SU-DHL-6 (cell line): Measurements from ENCODE around the gene KRT39.

Experiments
- H2AFZ ChIP-seq: fragments of 200-600 bp; sonication (generic); 2 replicates; pipeline ENCODE4 v1.6.1; 2014; ENCODE audit warnings: low read depth, mild to moderate bottlenecking, moderate library complexity, mixed read lengths, antibody characterized with exemption, low read length; ENCODE audit not compliant: severe bottlenecking
- H3F3A ChIP-seq: fragments of 200-600 bp; shearing (Covaris generic); 2 replicates; pipeline ENCODE4 v1.6.0; 2016; ENCODE audit warnings: antibody characterized with exemption, mild to moderate bottlenecking; ENCODE audit not compliant: insufficient read depth
- H3K27ac ChIP-seq: fragments of 200-600 bp; sonication (generic); 2 replicates; pipeline ENCODE4 v1.5.1; 2016; ENCODE audit warnings: low read depth, mild to moderate bottlenecking, low read length, moderate library complexity, mixed read lengths
- H3K27me3 ChIP-seq: fragments of 200-600 bp; sonication (generic), shearing (Covaris generic); 2 replicates; pipeline ENCODE4 v1.6.0; 2014; ENCODE audit warnings: mild to moderate bottlenecking, low read length
- H3K36me3 ChIP-seq: fragments of 200-600 bp; sonication (generic); 2 replicates; pipeline ENCODE4 v1.6.1; 2014; ENCODE audit warnings: mild to moderate bottlenecking, low read length, mixed read lengths
- H3K4me2 ChIP-seq: fragments of 300-600, 200-600 bp; shearing (Covaris generic), sonication (generic); 2 replicates; pipeline ENCODE4 v1.6.0; 2014; ENCODE audit warnings: low read length, low read depth, mild to moderate bottlenecking; ENCODE audit not compliant: poor library complexity, severe bottlenecking
- H3K4me3 ChIP-seq: fragments of 200-600 bp; sonication (generic); 2 replicates; pipeline ENCODE4 v1.5.1; 2014; ENCODE audit warnings: antibody characterized with exemption, low read length, mild to moderate bottlenecking, mixed read lengths; ENCODE audit not compliant: insufficient read depth, poor library complexity, severe bottlenecking
- H3K79me2 ChIP-seq: fragments of 200-600 bp; sonication (generic); 2 replicates; pipeline ENCODE4 v1.6.1; 2014; ENCODE audit warnings: mild to moderate bottlenecking, low read length, moderate library complexity; ENCODE audit not compliant: insufficient read depth
- H3K9ac ChIP-seq: fragments of 200-600 bp; sonication (generic); 2 replicates; pipeline ENCODE4 v1.7.0; 2014; ENCODE audit warnings: mild to moderate bottlenecking, low read length
- H3K9me2 ChIP-seq: fragments of 200-600 bp; sonication (generic); replicated peaks from 2 replicates; pipeline ENCODE4 v1.6.1; 2014; ENCODE audit warnings: low read length; ENCODE audit not compliant: insufficient read depth
- H3K9me3 ChIP-seq: fragments of 200-600 bp; sonication (generic); 2 replicates; pipeline ENCODE4 v1.6.1; 2014; ENCODE audit warnings: low read length, mixed read lengths; ENCODE audit not compliant: insufficient read depth
- H4K20me1 ChIP-seq: fragments of 200-600 bp; sonication (generic); 2 replicates; pipeline ENCODE4 v1.6.1; 2014; ENCODE audit warnings: low read depth, mild to moderate bottlenecking, antibody characterized with exemption, low read length, moderate library complexity, mixed read lengths
- CTCF ChIP-seq: fragments of 200-600 bp; sonication (generic); IDR thresholded peaks from one replicate; pipeline ENCODE4 v1.5.1; 2017; ENCODE audit warnings: antibody characterized with exemption, mild to moderate bottlenecking, low read length, moderate library complexity; ENCODE audit not compliant: insufficient read depth, poor library complexity, severe bottlenecking
- EZH2phosphoT487 ChIP-seq: fragments of 200-600 bp; sonication (generic), shearing (Covaris generic); conservative IDR thresholded peaks from 2 replicates; pipeline ENCODE4 v1.6.1; 2018; ENCODE audit warnings: mild to moderate bottlenecking, antibody characterized with exemption, low read length, moderate library complexity, mixed read lengths

KRT39 gene

GRCh38 chr17:40951011-40951622 lies 15.6 kb downstream of the KRT39 start:
- Histone ChIP-seq H3K4me2 (no peak overlapping the region), H2AFZ (no peak overlapping the region), H3K27me3 (no peaks in the 10 kb centered on the region), H3K36me3 (no peaks in the 10 kb centered on the region), H4K20me1 (no peaks in the 10 kb centered on the region), H3F3A (no peaks in the 10 kb centered on the region), H3K9me3 (no peaks in the 10 kb centered on the region), H3K27ac (no peak overlapping the region), H3K9me2 (no peaks in the 10 kb centered on the region), H3K9ac (no peak overlapping the region), H3K4me3 (no peak overlapping the region), H3K79me2 (no peaks in the 10 kb centered on the region)
- TF ChIP-seq CTCF (no peak), EZH2phosphoT487 (no peak)

- no peaks in the 10 kb centered on the region for H4K20me1 ChIP-seq
- no peaks in the 10 kb centered on the region for H3K36me3 ChIP-seq
These were observed 16.6 kb downstream of the KRT39 start for GRCh38 chr17:40950176-40950575.

GRCh38 chr17:40949418-40949817 lies 17.3 kb downstream of the KRT39 start:
- Histone ChIP-seq H3K27ac (no peak overlapping the region), H3K79me2 (no peaks in the 10 kb centered on the region), H2AFZ (no peak overlapping the region), H3K4me2 (no peak overlapping the region), H3K9me2 (no peaks in the 10 kb centered on the region), H3K9me3 (no peaks in the 10 kb centered on the region), H3K27me3 (no peaks in the 10 kb centered on the region), H3K4me3 (no peak overlapping the region), H3F3A (no peaks in the 10 kb centered on the region), H3K36me3 (no peaks in the 10 kb centered on the region), H4K20me1 (no peaks in the 10 kb centered on the region), H3K9ac (no peak overlapping the region)
- TF ChIP-seq EZH2phosphoT487, result no peak
- no peak for TF ChIP-seq CTCF

More at GRCh38 chr17:40950176-40950575, 16.6 kb downstream of the KRT39 start:
- no peaks in the 10 kb centered on the region for H3F3A ChIP-seq
- H3K9ac ChIP-seq, result no peak overlapping the region
- H3K4me3 ChIP-seq, result no peak overlapping the region
- H3K27ac ChIP-seq, result no peak overlapping the region
- H3K79me2 ChIP-seq, result no peaks in the 10 kb centered on the region
- no peaks in the 10 kb centered on the region for H3K9me3 ChIP-seq
- H3K9me2 ChIP-seq, result no peaks in the 10 kb centered on the region
- H3K27me3 ChIP-seq, result no peaks in the 10 kb centered on the region
- TF ChIP-seq CTCF (no peak), EZH2phosphoT487 (no peak)
- no peak overlapping the region for H2AFZ ChIP-seq
- H3K4me2 ChIP-seq, result no peak overlapping the region
